Fibroblast of lung (primary cell): ENCODE data around the gene GAB1.

ENCODE experiments used
- EZH2 ChIP-seq: IDR thresholded peaks from 2 replicates; pipeline ENCODE4 v1.5.1; 2012; ENCODE audit warnings: low read length, control low read depth, mild to moderate bottlenecking; ENCODE audit errors: missing control alignments
- TF ChIP-seq, protein P1 (sequence below), 2 donors: IDR thresholded peaks in 1 of 2; conservative IDR thresholded peaks in 1 of 2; 1 replicate in 1 of 2; 2 replicates in 1 of 2; pipeline ENCODE4 v1.5.1; 2011 to 2012; ENCODE audit warnings: low read length in 2 of 2, control low read depth in 1 of 2, inconsistent platforms in 1 of 2, low read depth in 1 of 2, mild to moderate bottlenecking in 1 of 2

DNA sequence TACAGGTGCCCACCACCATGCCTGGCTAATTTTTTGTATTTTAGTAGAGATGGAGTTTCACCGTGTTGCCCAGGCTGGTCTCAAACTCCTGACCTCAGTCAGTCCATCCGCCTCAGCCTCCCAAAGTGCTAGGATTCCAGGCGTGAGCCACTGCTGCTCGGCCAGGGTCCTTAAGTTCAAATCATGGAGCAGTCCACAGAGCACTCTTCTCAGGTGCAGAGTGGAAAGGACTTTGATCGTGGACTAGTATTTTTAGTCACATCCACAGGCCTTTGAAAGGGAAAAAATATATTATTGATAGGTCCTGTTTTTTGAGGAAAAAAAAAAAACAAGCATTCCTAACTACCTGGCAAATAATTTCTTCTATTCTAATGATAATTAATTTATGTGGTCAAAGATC lies 31.2 kb downstream of the GAB1 start:
- TF ChIP-seq EZH2, result no peak
- TF ChIP-seq, protein P1, sequence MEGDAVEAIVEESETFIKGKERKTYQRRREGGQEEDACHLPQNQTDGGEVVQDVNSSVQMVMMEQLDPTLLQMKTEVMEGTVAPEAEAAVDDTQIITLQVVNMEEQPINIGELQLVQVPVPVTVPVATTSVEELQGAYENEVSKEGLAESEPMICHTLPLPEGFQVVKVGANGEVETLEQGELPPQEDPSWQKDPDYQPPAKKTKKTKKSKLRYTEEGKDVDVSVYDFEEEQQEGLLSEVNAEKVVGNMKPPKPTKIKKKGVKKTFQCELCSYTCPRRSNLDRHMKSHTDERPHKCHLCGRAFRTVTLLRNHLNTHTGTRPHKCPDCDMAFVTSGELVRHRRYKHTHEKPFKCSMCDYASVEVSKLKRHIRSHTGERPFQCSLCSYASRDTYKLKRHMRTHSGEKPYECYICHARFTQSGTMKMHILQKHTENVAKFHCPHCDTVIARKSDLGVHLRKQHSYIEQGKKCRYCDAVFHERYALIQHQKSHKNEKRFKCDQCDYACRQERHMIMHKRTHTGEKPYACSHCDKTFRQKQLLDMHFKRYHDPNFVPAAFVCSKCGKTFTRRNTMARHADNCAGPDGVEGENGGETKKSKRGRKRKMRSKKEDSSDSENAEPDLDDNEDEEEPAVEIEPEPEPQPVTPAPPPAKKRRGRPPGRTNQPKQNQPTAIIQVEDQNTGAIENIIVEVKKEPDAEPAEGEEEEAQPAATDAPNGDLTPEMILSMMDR (conservative IDR thresholded peaks at IDR 0.05 in 1 of 2, IDR thresholded peaks at IDR 0.05 in 1 of 2; ENCODE audit: low read depth in 1 of 2, low read length in 2 of 2), result no peak
